Dendritic cell treated with granulocyte-macrophage colony-stimulating factor and Interleukin-4, amounts not matched to agents 40 ng/mL and 50 ng/mL, for 4 days (primary cell): ENCODE measurements around the gene CNST.
"Not testable (repeated sequence)": the region's sequence is repeated elsewhere in the genome, so short reads cannot be mapped to it uniquely, and the experiment has no call there.

Source experiments
- H3K27ac Mint-ChIP-seq: one replicate; pipeline ENCODE4 v1.8.0; 2022; ENCODE audit warnings: mild to moderate bottlenecking, mixed read lengths
- H3K27me3 Mint-ChIP-seq: one replicate; pipeline ENCODE4 v1.8.0; 2022; ENCODE audit warnings: mild to moderate bottlenecking, mixed read lengths
- H3K36me3 Mint-ChIP-seq: one replicate; pipeline ENCODE4 v1.8.0; 2022; ENCODE audit warnings: low read depth, mixed read lengths
- H3K4me1 Mint-ChIP-seq: one replicate; pipeline ENCODE4 v1.8.0; 2022; ENCODE audit warnings: low read depth, mixed read lengths
- H3K4me3 Mint-ChIP-seq: one replicate; pipeline ENCODE4 v1.8.0; 2022; ENCODE audit warnings: mild to moderate bottlenecking, moderate library complexity, mixed read lengths
- H3K9me3 Mint-ChIP-seq: one replicate; pipeline ENCODE4 v1.8.0; 2022; ENCODE audit warnings: mixed read lengths
- intact Hi-C: fragments of 100-400 bp; cut with micrococcal nuclease; formaldehyde crosslinking; loops from one replicate; pipeline ENCODE4 v1.15.0; 2022

Gene CNST

DNA sequence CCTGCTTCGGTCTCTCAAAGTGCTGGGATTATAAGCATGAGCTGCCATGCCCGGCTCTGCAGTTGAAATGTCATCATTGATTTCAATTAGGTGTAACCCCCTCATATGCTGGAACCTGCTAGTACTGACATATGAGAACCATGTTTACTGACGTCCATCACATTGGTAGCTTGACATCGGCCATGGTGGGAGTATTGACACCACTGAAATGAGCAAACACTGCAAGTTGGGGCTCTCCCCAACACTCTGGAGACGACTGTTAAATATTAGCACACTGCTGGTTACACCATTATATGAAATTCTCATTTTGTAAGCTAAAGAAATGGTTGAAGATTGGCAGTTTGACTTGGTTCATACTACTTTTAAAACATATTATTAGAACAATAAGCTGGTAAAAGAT is 63.7 kb downstream of the CNST start:
- peaks cover 7% of the 10 kb centered on the region for H3K4me1 Mint-ChIP-seq

DNA sequence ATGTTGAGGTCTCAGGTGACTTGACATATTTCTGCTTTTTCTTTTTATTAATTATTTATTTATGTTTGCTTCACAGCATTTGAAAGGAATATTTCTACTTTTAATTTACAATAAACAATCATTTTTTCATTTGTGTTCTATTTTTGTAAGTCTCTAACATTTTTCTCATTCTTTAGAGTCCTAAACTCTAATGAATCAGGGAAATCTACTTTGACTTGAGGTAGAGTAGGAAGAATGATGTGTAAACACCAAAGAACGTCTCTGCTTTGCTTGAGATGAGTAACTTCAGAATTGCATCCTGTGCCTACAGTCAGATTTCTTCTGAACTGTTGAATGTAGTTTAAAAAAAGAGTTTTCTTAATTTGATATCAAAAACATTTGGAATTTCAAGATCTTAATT is 65.2 kb downstream of the CNST start:
- H3K27ac Mint-ChIP-seq: no peak overlapping the region
- H3K4me3 Mint-ChIP-seq: no peak overlapping the region
- H3K36me3 Mint-ChIP-seq: peaks cover 32% of the 10 kb centered on the region
- peaks cover 8% of the 10 kb centered on the region for H3K9me3 Mint-ChIP-seq
- H3K4me1 Mint-ChIP-seq: peaks cover 7% of the 10 kb centered on the region
- H3K27me3 Mint-ChIP-seq: no peaks in the 10 kb centered on the region
- intact Hi-C loops: no loop called here

More for the DNA sequence above, 63.7 kb downstream of the CNST start:
- intact Hi-C loops: no loop called here
- H3K27ac Mint-ChIP-seq: no peak overlapping the region
- no peaks in the 10 kb centered on the region for H3K27me3 Mint-ChIP-seq
- no peak overlapping the region for H3K4me3 Mint-ChIP-seq
- peaks cover 44% of the 10 kb centered on the region for H3K36me3 Mint-ChIP-seq
- H3K9me3 Mint-ChIP-seq: peaks cover 6% of the 10 kb centered on the region

DNA sequence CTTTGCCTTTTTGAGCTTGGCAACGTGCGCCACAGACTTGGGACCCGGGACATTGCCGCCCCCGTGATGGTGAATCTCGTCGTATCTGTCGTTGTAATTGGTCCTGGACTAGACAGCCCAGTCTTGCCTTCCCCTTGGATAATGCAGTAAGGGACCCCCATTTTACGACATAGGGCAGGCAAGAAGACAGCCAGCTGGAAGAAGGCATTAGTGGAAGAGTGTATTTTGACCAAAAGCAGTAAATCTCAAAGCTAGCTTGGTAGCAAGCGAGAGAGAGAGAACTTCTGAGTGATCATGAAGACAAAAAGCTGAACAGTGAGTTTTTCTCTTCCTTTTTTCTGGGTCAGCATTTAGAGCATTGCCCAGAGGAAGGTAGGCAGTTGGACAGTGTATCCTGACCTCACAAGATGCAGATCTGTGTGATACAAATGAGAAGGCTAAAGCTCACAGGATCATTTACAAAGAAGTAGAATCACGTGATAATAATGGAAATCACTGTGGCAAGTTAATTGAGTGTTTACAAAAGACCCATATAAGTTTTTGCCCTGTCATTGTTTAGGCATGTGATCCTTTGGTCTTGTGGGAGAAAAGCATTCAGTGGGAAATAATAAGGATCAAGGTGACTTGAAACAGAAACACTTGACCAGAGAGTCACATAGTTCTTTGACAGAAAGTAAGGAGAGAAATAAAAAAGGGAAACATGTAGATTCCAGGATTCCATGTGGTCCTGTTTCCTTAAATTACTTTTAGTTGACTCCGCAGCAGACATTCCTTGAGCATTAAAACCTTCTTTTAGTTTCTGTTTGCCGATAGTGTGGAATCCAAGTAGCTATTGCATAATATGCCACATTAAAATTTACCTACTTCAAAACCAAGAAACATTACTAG is 66.3 kb downstream of the CNST start:
- intact Hi-C loops: no loop called here
- no peaks in the 10 kb centered on the region for H3K27me3 Mint-ChIP-seq
- peaks cover 8% of the 10 kb centered on the region for H3K9me3 Mint-ChIP-seq
- no peak overlapping the region for H3K4me3 Mint-ChIP-seq
- H3K27ac Mint-ChIP-seq: no peak overlapping the region
- peaks cover 21% of the 10 kb centered on the region for H3K36me3 Mint-ChIP-seq
- H3K4me1 Mint-ChIP-seq: peaks cover 7% of the 10 kb centered on the region

DNA sequence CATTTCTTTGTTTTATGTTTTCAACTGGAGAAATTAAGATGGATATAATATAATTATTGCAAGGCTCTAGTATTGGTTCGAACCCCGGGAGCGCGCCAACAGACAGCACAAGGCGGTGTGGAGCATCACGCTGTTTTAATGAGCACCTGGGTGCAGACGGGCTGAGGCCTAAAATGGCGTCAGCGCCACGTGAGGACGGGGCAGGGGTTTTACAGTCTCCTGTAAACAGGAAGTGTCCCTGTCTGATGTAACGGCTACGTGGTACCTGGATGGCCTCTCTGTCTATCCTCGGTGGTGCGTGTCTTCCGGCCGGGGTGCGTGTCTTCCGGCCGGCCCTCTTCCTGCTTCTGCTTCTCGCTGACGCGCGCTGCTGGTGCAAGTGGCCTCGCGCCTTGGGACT is 68.4 kb downstream of the CNST start:
- H3K36me3 Mint-ChIP-seq: peaks cover 13% of the 10 kb centered on the region
- H3K4me3 Mint-ChIP-seq, H3K4me1 Mint-ChIP-seq, H3K27me3 Mint-ChIP-seq, H3K9me3 Mint-ChIP-seq, H3K27ac Mint-ChIP-seq, intact Hi-C loops: not testable (repeated sequence)

DNA sequence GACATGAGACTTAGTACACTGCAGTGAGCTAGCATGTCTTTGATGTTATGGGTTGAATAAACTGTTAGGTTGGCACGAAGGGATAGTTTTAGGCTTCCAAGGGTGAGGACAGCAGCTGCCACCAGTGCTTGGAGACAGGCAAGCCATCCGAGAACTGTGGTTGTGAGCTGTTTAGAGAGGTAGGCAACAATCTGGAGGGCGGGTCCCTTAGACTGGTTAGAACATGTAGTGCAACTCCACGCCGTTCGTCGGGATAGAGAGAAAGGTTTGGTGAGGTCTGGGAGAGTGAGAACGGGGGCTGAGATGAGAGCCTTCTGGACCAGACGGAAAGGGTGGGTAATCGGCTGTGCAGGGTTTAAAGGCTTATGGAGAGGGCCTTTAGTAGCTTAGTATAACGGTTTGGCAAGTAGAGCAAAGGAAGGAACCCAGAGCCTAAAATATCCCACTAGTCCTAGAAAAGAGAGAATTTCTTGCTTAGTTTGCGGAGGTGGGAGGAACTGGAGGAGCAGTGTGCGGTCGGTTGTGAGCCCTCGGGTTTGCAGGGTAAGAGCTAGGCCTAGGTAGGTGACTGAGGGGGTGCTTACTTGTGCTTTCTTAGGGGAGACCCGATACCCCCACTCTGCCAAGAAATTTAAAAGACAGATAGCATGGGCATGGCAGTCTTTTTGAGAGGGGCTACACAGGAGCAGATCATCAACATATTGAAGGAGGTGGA is 72.8 kb downstream of the CNST start:
- intact Hi-C loops: no loop called here
- H3K4me3 Mint-ChIP-seq: no peak overlapping the region
- peaks cover 18% of the 10 kb centered on the region for H3K36me3 Mint-ChIP-seq
- no peak overlapping the region for H3K27ac Mint-ChIP-seq
- H3K9me3 Mint-ChIP-seq: peaks cover 8% of the 10 kb centered on the region
- H3K4me1 Mint-ChIP-seq: no peaks in the 10 kb centered on the region
- no peaks in the 10 kb centered on the region for H3K27me3 Mint-ChIP-seq

DNA sequence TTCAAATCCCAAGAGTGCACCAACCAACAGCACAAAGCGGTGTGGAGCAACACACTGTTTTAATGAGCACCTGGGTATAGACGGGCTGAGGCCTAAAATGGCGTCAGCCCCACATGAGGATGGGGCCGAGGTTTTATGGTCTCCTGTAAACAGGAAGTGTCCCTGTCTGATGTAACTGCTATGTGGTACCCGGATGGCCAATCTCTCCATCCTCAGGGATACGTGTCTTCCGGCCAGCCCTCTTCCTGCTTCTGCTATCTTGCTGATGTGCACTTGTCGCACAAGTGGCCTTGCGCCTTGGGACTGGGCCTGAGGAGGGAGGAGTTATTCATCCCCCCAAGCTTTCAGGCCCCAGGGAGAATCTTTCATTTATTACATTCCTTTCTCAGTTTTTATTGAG is 73.5 kb downstream of the CNST start:
- peaks cover 4% of the 10 kb centered on the region for H3K9me3 Mint-ChIP-seq
- no peak overlapping the region for H3K4me3 Mint-ChIP-seq
- intact Hi-C loops: no loop called here
- H3K27me3 Mint-ChIP-seq: no peaks in the 10 kb centered on the region
- no peaks in the 10 kb centered on the region for H3K4me1 Mint-ChIP-seq
- H3K36me3 Mint-ChIP-seq: peaks cover 24% of the 10 kb centered on the region
- no peak overlapping the region for H3K27ac Mint-ChIP-seq

DNA sequence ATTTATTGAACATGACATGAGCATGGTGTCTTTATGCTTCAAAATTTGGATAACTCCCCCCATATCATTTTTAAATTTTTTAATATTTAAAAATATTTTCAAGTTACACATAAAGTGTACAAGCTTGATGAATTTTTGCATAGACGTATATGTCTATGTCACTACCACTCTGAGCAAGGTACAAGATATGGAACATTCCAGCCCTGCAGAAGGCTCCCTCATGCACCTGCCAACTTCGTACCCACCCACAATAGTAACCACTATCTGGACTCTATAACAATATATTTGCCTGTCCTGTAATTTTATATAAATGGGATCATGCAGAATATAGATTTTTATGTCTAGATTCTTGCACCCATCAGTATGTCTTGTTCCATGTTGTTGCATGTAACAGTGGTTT is 74.5 kb downstream of the CNST start:
- Mint-ChIP-seq H3K27me3 (no peaks in the 10 kb centered on the region), H3K36me3 (peaks cover 28% of the 10 kb centered on the region), H3K27ac (no peak overlapping the region), H3K4me1 (no peaks in the 10 kb centered on the region), H3K9me3 (no peaks in the 10 kb centered on the region), H3K4me3 (no peak overlapping the region)
- intact Hi-C loops: no loop called here

DNA sequence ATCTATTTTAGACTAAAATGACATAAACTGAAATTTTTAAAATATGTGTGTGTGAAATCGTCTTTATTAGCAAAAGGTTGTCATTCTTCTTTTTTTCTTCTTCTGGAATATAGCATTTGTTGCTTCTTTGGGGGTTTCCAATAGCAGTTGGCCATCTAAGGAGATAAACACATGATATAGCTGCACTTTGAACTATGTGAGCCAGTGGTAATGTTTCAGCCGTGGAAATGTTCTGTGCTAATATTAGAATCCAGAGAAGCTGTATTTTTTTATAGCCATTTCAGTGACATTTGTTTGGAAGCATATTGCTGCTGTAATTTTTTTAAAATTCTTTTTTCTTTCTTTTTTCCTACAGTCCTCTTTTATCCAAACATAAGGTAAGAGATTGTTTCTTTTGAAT is 75.1 kb downstream of the CNST start:
- intact Hi-C loops: no loop called here
- H3K4me3 Mint-ChIP-seq: no peak overlapping the region
- H3K4me1 Mint-ChIP-seq: no peaks in the 10 kb centered on the region
- H3K27me3 Mint-ChIP-seq: no peaks in the 10 kb centered on the region
- no peak overlapping the region for H3K27ac Mint-ChIP-seq
- no peaks in the 10 kb centered on the region for H3K9me3 Mint-ChIP-seq
- H3K36me3 Mint-ChIP-seq: peaks cover 28% of the 10 kb centered on the region

DNA sequence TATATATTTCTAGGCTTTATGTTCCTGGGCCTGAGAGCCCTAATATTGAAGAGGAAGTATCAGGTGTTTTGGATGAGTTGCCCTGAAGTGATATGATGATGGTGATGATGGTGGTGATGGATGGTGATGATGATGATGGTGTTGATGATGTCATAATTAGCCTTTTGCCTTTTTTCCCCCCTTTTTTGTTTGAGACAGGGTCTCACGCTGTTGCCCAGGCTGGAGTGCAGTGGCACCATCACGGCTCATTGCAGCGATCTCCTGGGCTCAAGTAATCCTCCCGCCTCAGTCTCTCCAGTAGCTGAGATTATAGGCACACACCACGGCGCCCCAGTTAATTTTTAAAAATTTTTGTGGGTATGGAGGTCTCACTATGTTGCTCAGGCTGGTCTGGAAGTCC is 76.5 kb downstream of the CNST start:
- H3K36me3 Mint-ChIP-seq: peaks cover 37% of the 10 kb centered on the region
- H3K9me3 Mint-ChIP-seq: no peaks in the 10 kb centered on the region
- H3K27me3 Mint-ChIP-seq: no peaks in the 10 kb centered on the region
- H3K27ac Mint-ChIP-seq: no peak overlapping the region
- intact Hi-C loops: no loop called here
- no peak overlapping the region for H3K4me3 Mint-ChIP-seq
- no peaks in the 10 kb centered on the region for H3K4me1 Mint-ChIP-seq

DNA sequence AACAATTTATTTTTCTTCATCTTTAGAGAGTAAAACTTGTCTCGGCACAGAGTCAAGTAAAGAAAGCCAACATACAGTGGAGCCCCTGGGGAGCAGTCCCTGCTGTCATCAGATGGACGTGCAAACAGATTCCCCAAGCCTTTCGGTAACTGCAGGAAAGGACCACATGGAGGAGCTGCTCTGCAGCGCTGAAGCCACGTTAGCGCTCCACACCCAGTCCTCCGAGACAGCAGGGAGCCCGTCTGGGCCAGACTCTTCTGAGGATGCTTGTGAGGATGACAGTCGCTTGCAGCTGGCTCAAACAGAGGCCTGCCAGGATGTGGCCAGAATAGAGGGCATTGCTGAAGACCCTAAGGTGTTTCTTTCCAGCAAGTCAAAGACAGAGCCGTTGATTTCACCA is 80.9 kb downstream of the CNST start:
- no peak overlapping the region for H3K27ac Mint-ChIP-seq
- no peaks in the 10 kb centered on the region for H3K9me3 Mint-ChIP-seq
- intact Hi-C loops: no loop called here
- H3K27me3 Mint-ChIP-seq: no peaks in the 10 kb centered on the region
- H3K4me1 Mint-ChIP-seq: peaks cover 7% of the 10 kb centered on the region
- peaks cover 55% of the 10 kb centered on the region for H3K36me3 Mint-ChIP-seq
- H3K4me3 Mint-ChIP-seq: no peak overlapping the region

DNA sequence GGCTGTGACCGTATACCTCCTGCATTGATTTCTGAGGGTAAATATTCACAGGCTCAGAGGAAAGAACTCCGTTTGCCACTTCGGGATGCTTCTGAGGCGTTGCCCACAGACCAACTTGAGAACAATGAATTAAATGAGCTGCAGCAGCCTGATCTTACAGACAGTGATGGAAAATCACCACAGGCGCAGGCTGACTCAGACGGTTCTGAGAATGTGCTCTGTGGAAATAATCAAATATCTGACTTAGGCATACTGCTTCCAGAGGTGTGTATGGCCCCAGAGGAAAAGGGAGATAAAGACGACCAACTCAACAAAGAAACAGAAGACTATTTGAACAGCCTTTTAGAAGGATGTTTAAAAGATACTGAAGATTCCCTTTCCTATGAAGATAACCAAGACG is 81.3 kb downstream of the CNST start:
- peaks cover 53% of the 10 kb centered on the region for H3K36me3 Mint-ChIP-seq
- intact Hi-C loops: no loop called here

DNA sequence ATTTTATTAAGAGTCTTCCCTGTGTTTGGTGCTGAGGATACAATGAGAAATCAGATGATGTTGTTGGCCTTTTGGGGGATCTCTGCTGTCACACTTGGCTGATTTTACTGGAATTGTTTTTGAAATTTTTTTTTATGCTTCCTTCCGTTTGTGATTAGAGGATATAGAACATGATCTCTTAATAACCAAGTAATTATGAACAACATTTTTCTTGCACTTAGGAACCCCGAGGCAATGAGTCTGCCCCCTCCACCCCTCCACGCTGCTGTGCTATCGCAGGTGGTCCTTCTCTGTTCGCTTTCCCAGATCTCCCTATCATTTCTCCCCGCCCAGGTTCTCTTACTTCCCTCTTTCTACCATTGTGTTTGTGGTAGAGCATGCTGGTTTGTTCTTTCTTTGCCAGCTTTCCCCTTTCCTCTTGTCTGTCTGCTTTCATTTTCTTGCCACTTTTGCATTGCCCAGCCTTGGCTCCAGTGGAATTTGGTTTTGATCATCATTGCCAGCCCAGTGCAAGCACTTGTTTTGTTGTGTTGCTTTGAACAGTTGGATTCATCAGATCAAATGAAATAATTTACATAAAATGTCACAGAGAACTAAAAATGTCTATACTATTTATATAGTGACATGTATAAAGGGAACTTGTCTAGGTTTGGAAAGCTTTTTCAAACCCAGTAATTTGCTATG is 84.9 kb downstream of the CNST start:
- Mint-ChIP-seq H3K4me3 (no peak overlapping the region), H3K9me3 (no peaks in the 10 kb centered on the region), H3K27ac (no peak overlapping the region), H3K4me1 (peaks cover 7% of the 10 kb centered on the region), H3K27me3 (no peaks in the 10 kb centered on the region), H3K36me3 (peaks cover 47% of the 10 kb centered on the region)
- intact Hi-C loops: no loop called here

More for the DNA sequence above, 81.3 kb downstream of the CNST start:
- Mint-ChIP-seq H3K27ac (no peak overlapping the region), H3K9me3 (no peaks in the 10 kb centered on the region), H3K4me1 (peaks cover 7% of the 10 kb centered on the region), H3K4me3 (no peak overlapping the region), H3K27me3 (no peaks in the 10 kb centered on the region)

DNA sequence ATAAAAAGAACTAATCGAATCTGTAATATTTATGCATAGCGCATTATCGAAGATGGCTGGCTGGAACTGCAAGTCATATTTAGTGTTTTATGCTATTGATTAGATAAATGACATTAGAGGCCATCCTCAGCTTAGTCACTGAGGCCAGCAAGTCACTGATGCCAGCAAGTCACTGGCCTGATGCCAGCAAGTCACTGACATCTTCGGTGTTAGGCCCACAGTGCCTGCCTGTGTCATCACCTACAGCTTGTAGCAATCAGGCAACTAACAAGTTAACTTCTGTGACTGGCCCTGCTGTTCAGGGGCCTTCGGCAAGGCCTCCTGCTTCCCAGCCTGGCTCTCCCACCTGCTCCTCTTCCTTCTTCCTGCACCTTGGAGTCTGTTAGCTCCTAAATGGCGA is 92.3 kb downstream of the CNST start:
- Mint-ChIP-seq H3K36me3 (peaks cover 59% of the 10 kb centered on the region), H3K4me1 (no peaks in the 10 kb centered on the region), H3K9me3 (no peaks in the 10 kb centered on the region), H3K27me3 (no peaks in the 10 kb centered on the region), H3K4me3 (no peak overlapping the region), H3K27ac (no peak overlapping the region)
- intact Hi-C loops: no loop called here

DNA sequence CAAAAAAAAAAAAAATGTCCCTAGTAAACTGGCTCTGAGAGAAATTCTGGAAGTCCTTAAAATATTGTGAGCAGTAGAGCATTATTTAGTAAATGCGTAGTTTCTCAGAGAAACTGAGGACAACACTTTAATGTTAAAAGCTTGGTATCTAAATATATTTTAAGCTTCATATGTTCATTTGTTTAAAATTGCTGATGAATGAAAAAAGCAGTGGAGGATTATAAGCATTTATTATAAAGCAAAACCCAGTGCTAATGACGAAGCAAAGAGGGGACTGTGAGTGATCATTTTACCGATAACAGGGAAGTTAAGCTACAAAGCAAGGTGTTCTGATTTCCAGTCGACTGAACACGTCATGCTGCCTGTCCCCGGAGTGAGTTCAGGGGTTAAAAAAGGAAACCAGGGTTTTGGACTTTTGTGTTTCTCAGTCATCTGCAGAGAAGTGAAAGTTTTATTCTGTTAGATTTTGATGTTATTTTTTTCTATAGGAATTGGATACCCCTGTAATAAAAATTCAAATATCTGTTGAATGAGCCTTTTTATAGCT is 93.4 kb downstream of the CNST start:
- H3K27ac Mint-ChIP-seq: no peak overlapping the region
- H3K4me3 Mint-ChIP-seq: no peak overlapping the region
- intact Hi-C loops: no loop called here
- no peaks in the 10 kb centered on the region for H3K27me3 Mint-ChIP-seq
- peaks cover 50% of the 10 kb centered on the region for H3K36me3 Mint-ChIP-seq
- no peaks in the 10 kb centered on the region for H3K9me3 Mint-ChIP-seq
- H3K4me1 Mint-ChIP-seq: no peaks in the 10 kb centered on the region
